Liver (tissue), 3 donors: ENCODE measurements around the gene SNCA.

ENCODE experiments used
- CTCF ChIP-seq: fragments of 150-350 bp; IDR thresholded peaks from 2 replicates; pipeline ENCODE4 v1.5.1; 2017; ENCODE audit warnings: improper control_type of control experiment, low read depth, low read length; ENCODE audit not compliant: missing input control
- REST ChIP-seq: IDR thresholded peaks from 2 replicates; pipeline ENCODE4 v1.6.1; 2016; ENCODE audit warnings: antibody characterized with exemption, mild to moderate bottlenecking
- TAF1 ChIP-seq: conservative IDR thresholded peaks from 2 replicates; pipeline ENCODE4 v1.6.1; 2016; ENCODE audit warnings: antibody characterized with exemption, mild to moderate bottlenecking
- donor health status: healthy.
- donor health status: healthy.

- no peak for TF ChIP-seq TAF1
- no peak for TF ChIP-seq REST
- no peak for TF ChIP-seq CTCF
Observed at GRCh38 chr4:89745708-89746107, 91.3 kb downstream of the SNCA start.
